ENCODE measurements around the gene ZFP14. TPM values are rescaled to one million over a fixed set of nuclear protein-coding genes. Genes with fewer than 3 reads are reported as not detected.
A peak's percentile ranks its signal among the peaks of the same experiment; 100 is the strongest.
"Not testable (repeated sequence)": the region's sequence is repeated elsewhere in the genome, so short reads cannot be mapped to it uniquely, and the experiment has no call there.

The ZFP14 gene
- total RNA-seq, 2 donors from 2014 or later: 2.4 to 2.7 TPM

DNA sequence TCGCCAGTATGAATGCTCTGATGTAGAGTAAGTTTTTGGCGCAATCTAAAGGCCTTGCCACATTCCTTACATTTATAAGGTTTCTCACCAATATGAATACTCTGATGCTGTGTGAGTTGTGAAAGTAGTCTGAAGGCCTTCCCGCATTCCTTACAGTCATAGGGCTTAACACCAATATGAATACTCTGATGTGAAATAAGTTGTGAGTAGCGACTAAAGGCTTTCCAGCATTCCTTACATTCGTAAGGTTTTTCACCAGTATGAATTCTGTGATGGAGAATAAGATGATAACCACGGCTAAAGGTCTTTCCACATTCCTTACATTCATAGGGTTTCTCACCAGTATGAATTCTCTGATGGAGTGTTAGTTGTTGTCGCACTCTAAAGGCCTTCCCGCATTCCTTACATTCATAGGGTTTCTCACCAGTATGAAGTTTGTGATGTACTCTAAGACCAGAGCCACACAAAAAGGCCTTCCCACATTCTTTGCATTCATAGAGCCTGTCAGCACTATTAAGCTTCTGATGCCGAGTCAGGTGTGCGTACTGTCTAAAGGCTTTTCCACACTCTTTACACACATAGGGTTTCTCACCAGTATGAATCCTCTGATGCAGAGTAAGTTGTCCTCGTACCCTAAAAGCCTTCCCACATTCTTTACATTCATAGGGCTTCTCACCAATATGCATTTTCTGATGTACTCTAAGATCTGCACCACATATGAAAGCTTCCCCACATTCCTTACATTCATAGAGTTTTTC lies 14.1 kb upstream of the ZFP14 start:
- H3K27ac Mint-ChIP-seq: no peak overlapping the region
- ATAC-seq (replicated peaks in 1 of 2) (no peak), DNase-seq (no peak)
- peaks cover 29 to 34% of the 10 kb centered on the region in 2 donors for H3K9me3 Mint-ChIP-seq
- H3K27me3 Mint-ChIP-seq (ENCODE audit: low read depth): no peaks in the 10 kb centered on the region
- no peaks in the 10 kb centered on the region for H3K4me1 Mint-ChIP-seq (ENCODE audit: low read depth)
- H3K4me3 Mint-ChIP-seq: no peak overlapping the region
- H3K36me3 Mint-ChIP-seq (ENCODE audit: insufficient read depth in 2 of 2): peaks cover 37 to 63% of the 10 kb centered on the region in 2 donors

DNA sequence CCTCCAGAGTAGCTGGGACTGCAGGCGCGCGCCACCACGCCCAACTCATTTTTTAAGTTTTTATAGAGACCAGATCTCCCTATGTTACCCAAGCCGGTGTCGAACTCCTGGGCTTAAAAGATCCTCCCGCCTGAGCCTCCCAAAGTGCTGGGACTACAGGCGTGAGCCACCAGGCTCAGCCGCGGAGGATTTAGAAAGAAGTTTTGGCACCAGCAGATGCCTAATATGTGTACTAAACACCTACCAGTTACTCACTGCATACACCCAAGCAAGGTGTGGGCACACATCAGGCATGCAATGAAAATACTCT lies 464 bp upstream of the ZFP14 start:
- H3K4me1 Mint-ChIP-seq (ENCODE audit: low read depth): peaks cover 18% of the 10 kb centered on the region
- DNase-seq (no peak), ATAC-seq (replicated peaks in 1 of 2) (no peak)
- no peak overlapping the region for H3K27ac Mint-ChIP-seq
- peak overlapping the region; percentile 95 to 100 for H3K4me3 Mint-ChIP-seq
- peaks cover 5 to 6% of the 10 kb centered on the region in 2 donors for H3K9me3 Mint-ChIP-seq
- H3K36me3 Mint-ChIP-seq (ENCODE audit: insufficient read depth in 2 of 2): peaks cover 10 to 15% of the 10 kb centered on the region in 2 donors
- no peaks in the 10 kb centered on the region for H3K27me3 Mint-ChIP-seq (ENCODE audit: low read depth)

DNA sequence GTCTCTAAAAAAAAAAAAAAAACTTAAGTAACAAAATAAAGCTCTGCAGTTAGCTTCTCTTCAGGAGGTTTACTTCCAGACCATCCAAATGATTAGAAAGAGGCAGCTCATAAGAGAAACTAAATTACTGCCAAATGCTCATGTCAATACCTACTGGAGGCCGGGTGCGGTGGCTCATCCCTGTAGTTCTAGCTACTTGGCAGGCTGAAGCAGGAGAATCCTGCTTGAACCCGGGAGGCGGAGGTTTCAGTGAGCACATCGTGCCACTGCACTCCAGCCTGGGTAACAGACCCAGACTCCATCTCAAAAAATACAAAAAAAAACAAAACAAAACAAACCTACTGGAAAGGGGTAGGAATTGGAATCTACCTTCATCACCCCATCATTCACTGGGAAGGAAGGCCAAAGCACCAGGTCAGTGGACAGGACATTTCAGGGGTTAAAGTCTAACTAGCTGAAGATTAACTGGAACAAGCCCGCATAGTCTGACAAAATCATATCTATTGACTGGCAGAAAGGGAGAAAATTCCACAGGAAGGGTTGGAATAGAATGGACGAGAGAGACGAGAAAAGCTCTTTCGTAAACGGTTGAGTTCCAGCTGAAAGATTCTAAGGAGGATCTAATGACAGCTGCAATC lies 1.3 kb downstream of the ZFP14 start:
- ATAC-seq (replicated peaks in 1 of 2) (no peak), DNase-seq (no peak)
- Mint-ChIP-seq H3K27me3 (ENCODE audit: low read depth) (no peaks in the 10 kb centered on the region), H3K4me1 (ENCODE audit: low read depth) (peaks cover 18% of the 10 kb centered on the region), H3K36me3 (ENCODE audit: insufficient read depth in 2 of 2) (peaks cover 8 to 29% of the 10 kb centered on the region in 2 donors), H3K4me3 (peak overlapping the region; percentile 95 to 100), H3K9me3 (peaks cover 2 to 5% of the 10 kb centered on the region in 2 donors), H3K27ac (peak overlapping the region; percentile 97)

DNA sequence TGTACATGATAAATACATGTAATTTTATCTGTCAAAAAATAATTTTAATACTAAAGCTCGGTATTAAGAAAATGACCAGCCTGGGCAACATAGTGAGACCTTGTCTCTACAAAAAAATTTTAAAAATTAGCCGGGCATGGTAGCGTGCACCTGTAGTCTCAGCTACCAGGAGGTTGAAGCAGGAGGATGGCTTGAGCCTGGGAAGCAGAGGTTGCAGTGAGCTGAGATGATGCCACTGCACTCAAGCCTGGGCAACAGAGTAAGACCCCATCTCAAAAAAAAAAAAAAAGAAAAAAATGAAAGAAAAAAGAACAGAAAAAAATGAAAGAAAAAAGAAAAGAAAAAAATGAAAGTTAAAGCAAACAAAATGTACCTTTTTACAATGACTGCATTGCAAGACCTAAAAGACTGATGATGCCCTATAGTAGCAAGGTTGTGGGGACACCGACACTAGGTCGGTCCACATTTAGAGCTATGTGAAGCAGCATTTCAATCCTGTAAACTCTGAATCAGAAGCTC lies 5.3 kb downstream of the ZFP14 start:
- Mint-ChIP-seq H3K4me1 (ENCODE audit: low read depth) (peaks cover 18% of the 10 kb centered on the region), H3K27me3 (ENCODE audit: low read depth) (no peaks in the 10 kb centered on the region), H3K9me3 (peaks cover 4 to 9% of the 10 kb centered on the region in 2 donors), H3K4me3 (no peak overlapping the region), H3K27ac (no peak overlapping the region), H3K36me3 (ENCODE audit: insufficient read depth in 2 of 2) (peaks cover 27 to 57% of the 10 kb centered on the region in 2 donors)
- DNase-seq (no peak), ATAC-seq (replicated peaks in 1 of 2) (no peak)

DNA sequence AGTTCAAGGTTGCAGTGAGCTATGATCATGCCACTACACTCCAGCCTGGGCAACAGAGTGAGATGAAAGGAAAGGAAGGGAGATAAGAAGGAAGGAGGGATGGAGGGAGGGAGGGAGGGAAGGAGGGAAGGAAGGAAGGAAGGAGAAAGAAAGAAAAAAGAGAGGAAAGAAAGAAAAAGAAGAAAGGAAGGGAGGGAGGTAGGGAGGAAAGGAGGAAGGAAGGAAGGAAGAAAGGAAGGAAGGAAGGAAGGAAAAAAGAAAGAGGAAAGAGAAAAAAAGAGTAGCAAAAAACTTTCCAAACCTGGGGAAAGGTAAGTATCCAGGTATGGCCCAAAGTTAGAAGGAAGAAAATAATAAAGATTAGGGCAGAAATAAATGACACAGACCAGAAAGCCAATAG lies 7.1 kb downstream of the ZFP14 start:
- Mint-ChIP-seq H3K4me1 (ENCODE audit: low read depth) (peaks cover under 1% of the 10 kb centered on the region), H3K9me3 (peaks cover 8 to 9% of the 10 kb centered on the region in 2 donors), H3K27ac (no peak overlapping the region), H3K4me3 (no peak overlapping the region), H3K36me3 (ENCODE audit: insufficient read depth in 2 of 2) (peaks cover 35 to 65% of the 10 kb centered on the region in 2 donors), H3K27me3 (ENCODE audit: low read depth) (no peaks in the 10 kb centered on the region)
- DNase-seq (no peak), ATAC-seq (replicated peaks in 1 of 2) (no peak)

DNA sequence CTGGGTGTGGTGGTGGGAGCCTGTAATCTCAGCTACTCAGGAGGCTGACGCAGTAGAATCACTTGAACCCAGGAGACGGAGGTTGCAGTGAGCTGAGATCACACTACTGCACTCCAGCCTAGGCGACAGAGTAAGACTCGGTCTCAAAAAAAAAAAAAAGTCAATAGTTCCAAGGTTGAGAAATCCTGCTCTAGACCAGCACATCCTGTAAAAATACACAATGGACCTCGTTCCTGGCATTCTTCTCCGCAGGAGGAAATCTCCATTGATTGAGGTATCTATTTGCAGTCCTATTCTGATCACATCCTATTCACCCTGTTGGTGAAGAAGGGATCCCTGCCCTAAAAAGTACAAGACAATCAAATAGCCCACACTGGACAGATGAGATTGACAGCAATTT lies 15.2 kb downstream of the ZFP14 start:
- H3K36me3 Mint-ChIP-seq (ENCODE audit: insufficient read depth in 2 of 2): peaks cover 28 to 65% of the 10 kb centered on the region in 2 donors
- H3K27ac Mint-ChIP-seq: no peak overlapping the region
- H3K9me3 Mint-ChIP-seq: peaks cover 13 to 14% of the 10 kb centered on the region in 2 donors
- DNase-seq (no peak), ATAC-seq (replicated peaks in 1 of 2) (no peak)
- no peaks in the 10 kb centered on the region for H3K4me1 Mint-ChIP-seq (ENCODE audit: low read depth)
- no peaks in the 10 kb centered on the region for H3K27me3 Mint-ChIP-seq (ENCODE audit: low read depth)
- no peak overlapping the region for H3K4me3 Mint-ChIP-seq

DNA sequence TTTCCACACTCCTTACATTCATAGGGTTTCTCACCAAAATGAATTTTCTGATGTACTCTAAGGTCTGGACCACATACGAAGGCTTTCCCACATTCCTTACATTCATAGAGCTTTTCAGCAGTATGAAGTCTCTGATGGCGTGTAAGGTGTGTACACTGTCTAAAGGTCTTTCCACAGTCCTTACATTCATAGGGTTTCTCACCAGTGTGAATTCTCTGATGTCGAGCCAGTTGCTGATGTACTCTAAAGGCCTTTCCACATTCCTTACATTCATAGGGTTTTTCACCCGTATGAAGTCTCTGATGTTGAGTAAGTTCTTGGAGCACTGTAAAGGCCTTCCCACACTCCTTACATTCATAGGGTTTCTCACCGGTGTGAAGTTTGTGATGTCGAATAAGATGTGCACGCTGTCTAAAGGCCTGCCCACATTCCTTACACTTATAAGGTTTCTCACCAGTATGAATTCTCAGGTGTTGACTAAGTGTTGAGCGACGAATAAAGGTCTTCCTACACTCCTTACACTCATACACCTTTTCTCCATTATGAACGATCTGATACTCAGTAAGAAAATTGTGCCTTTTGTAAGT lies 38.1 kb downstream of the ZFP14 start:
- peaks cover 37 to 62% of the 10 kb centered on the region in 2 donors for H3K36me3 Mint-ChIP-seq (ENCODE audit: insufficient read depth in 2 of 2)
- H3K9me3 Mint-ChIP-seq: peaks cover 17 to 33% of the 10 kb centered on the region in 2 donors
- H3K4me1 Mint-ChIP-seq (ENCODE audit: low read depth): no peaks in the 10 kb centered on the region
- H3K4me3 Mint-ChIP-seq: no peak overlapping the region
- no peak overlapping the region for H3K27ac Mint-ChIP-seq
- no peak for ATAC-seq (replicated peaks in 1 of 2)
- no peak for DNase-seq
- H3K27me3 Mint-ChIP-seq (ENCODE audit: low read depth): no peaks in the 10 kb centered on the region

DNA sequence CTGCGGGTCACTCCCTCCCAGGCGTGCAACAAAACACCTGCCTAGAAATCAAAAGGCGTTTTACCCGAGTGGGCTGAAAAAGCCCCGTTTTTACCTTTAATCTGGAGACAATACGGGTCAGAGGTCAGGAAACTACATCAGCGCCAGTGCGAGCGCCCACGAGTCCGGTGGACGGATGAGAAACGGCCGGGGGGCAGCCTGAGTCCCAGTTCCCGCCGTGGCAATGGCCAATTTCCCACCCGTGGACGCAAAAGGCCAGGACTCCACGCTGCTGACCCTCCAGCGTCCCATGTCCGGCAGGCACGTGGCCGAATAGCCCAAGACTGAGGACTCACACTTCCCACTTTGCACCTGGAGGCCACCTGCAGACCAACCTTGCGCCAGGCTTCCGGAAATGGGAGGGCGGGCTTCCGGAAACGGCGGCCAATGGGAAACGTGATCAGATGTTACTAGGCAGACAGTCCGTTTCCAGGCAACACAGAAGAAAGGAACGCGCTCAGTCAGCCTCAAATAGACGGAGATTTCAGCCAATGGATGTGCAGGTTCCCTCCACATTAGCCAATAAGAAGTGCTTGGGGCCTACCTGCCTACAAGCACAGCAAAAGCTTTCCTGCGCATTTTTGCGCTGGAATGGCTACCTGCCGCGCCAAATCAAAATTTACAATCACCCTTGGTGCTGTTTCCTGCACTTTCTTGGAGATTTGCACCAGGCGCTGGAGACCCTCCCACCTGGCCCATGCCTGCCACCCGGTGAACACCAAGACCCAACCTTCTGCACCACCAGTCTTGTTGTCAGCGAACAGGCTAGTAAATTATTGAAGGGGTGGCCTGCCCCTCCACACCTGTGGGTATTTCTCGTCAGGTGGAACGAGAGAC lies 47.4 kb downstream of the ZFP14 start:
- peaks cover 21 to 37% of the 10 kb centered on the region in 2 donors for H3K36me3 Mint-ChIP-seq (ENCODE audit: insufficient read depth in 2 of 2)
- H3K27ac Mint-ChIP-seq: no peak overlapping the region
- H3K9me3 Mint-ChIP-seq: peaks cover 13 to 24% of the 10 kb centered on the region in 2 donors
- DNase-seq: peak; percentile 68 to 79
- peak overlapping the region; percentile 80 to 81 for H3K4me3 Mint-ChIP-seq
- H3K4me1 Mint-ChIP-seq (ENCODE audit: low read depth): peaks cover 10% of the 10 kb centered on the region
- H3K27me3 Mint-ChIP-seq (ENCODE audit: low read depth): no peaks in the 10 kb centered on the region
- peak; percentile 96 to 98 for ATAC-seq (replicated peaks in 1 of 2)

DNA sequence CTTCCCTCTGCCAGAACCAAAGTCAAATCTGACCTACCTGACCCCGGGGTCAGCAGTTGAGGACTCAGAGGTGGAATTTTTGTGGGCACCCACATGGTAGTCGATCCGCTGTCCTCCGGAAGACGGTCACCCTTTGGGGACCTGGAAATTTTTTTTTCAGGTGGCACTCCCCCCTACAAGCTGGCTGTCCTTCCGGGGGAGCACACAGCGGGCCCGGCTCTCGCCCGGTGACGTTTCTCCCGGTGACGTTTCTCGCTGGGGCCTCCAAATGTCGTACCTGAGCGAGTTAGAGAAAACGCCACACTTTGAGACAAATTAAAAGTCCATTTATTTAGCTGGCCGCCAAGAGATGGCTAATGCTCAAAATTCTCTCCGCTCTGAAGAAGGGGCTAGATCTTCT lies 48.8 kb downstream of the ZFP14 start:
- no peak for DNase-seq
- peaks cover 10% of the 10 kb centered on the region for H3K4me1 Mint-ChIP-seq (ENCODE audit: low read depth)
- no peak for ATAC-seq (replicated peaks in 1 of 2)
- no peaks in the 10 kb centered on the region for H3K27me3 Mint-ChIP-seq (ENCODE audit: low read depth)
- H3K9me3 Mint-ChIP-seq: peaks cover 13 to 21% of the 10 kb centered on the region in 2 donors
- peak overlapping the region; percentile 50 to 80 for H3K4me3 Mint-ChIP-seq
- peaks cover 22 to 33% of the 10 kb centered on the region in 2 donors for H3K36me3 Mint-ChIP-seq (ENCODE audit: insufficient read depth in 2 of 2)
- no peak overlapping the region for H3K27ac Mint-ChIP-seq

DNA sequence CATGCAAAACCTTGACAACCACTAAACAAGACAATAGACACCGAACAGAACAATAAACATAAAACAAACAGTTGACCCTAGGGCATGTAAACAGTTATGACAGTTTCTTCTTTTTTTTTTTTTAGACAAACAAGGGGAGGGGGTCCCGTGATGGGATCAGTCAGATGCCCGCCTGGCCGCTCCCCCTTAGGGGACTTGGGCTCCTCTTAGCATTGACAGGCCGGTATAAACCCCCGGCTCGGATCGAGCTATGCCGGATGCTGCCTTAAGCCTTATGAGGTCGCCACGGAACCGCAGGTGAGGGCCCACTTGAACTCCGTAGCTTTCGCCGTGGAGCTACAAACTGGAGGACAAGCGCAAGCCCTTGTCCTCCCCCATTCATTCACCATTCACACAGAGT lies 49.5 kb downstream of the ZFP14 start:
- not testable (repeated sequence) for ATAC-seq (replicated peaks in 1 of 2); H3K27ac Mint-ChIP-seq; H3K4me1 Mint-ChIP-seq (ENCODE audit: low read depth); DNase-seq; H3K27me3 Mint-ChIP-seq (ENCODE audit: low read depth)
- Mint-ChIP-seq H3K9me3 (peaks cover 13 to 24% of the 10 kb centered on the region in 2 donors), H3K36me3 (ENCODE audit: insufficient read depth in 2 of 2) (peaks cover 27 to 39% of the 10 kb centered on the region in 2 donors), H3K4me3 (peak overlapping the region; percentile 50 to 60)

DNA sequence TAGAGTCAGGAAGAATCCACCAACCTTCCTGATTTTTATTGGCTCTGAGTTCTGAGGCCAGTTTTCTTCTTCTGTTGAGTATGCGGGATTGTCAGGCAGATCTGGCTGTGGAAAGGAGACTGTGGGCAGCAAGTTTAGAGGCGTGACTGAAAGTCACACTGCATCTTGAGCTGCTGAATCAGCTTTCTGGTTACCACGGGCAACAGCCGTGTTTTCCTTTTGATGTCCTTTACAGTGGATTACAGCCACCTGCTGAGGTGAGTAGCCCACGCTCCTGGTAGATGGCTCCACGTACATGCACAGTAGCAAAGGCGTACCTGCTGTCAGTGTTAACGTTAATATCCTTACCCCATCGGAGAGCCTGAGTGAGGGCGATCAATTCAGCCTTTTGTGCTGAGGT lies 52.4 kb downstream of the ZFP14 start:
- Mint-ChIP-seq H3K36me3 (ENCODE audit: insufficient read depth in 2 of 2) (peaks cover 25 to 31% of the 10 kb centered on the region in 2 donors), H3K9me3 (peaks cover 9 to 17% of the 10 kb centered on the region in 2 donors)
- H3K4me3 Mint-ChIP-seq; H3K27me3 Mint-ChIP-seq (ENCODE audit: low read depth); DNase-seq; ATAC-seq (replicated peaks in 1 of 2); H3K4me1 Mint-ChIP-seq (ENCODE audit: low read depth); H3K27ac Mint-ChIP-seq: not testable (repeated sequence)

DNA sequence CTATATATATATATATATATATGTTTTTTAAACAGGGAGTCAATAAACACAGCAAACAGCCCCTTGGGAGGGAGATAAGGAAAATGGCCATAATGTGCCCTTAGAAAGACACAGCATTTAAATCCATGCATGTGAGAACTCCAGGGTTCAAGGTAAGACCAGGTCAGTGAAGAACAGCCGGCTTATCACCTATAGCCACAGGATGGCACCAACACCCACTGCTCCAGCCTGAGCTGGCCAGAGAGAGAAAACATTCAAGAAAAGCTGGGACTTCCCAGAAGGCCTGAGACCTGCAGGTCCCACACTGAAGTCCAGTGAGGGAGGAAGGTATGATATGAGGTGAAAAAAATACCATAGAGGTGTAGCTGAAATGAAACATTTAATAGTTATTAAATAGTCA lies 63.8 kb downstream of the ZFP14 start:
- not testable (repeated sequence) for H3K27ac Mint-ChIP-seq; ATAC-seq (replicated peaks in 1 of 2); H3K9me3 Mint-ChIP-seq; H3K27me3 Mint-ChIP-seq (ENCODE audit: low read depth); H3K4me3 Mint-ChIP-seq; H3K4me1 Mint-ChIP-seq (ENCODE audit: low read depth)
- peak in 1 of 2 donors; percentile 1 for DNase-seq
- peaks cover 5 to 11% of the 10 kb centered on the region in 2 donors for H3K36me3 Mint-ChIP-seq (ENCODE audit: insufficient read depth in 2 of 2)

Data from activated T-cell treated with anti-CD3 and anti-CD28 coated beads, Interleukin-2, amount 50 U/mL, for 72 hours (primary cell).